ENCODE measurements around the gene ZNF331.
A peak's percentile ranks its signal among the peaks of the same experiment; 100 is the strongest.
"Not testable (repeated sequence)": the region's sequence is repeated elsewhere in the genome, so short reads cannot be mapped to it uniquely, and the experiment has no call there.

ZNF331 gene

GRCh38 chr19:53537521-53538377 is at the start of gene ZNF331:
TSS of gene ZNF331 (plus strand) at chr19:53538145. CDS start at chr19:53569377, 31,232 bp downstream.
- DNase-seq (ENCODE audit: insufficient read length, low spot score), result peak; percentile 34
- FAIRE-seq, result no peak

GRCh38 chr19:53492153-53492552 is 45.8 kb upstream of the ZNF331 start:
- FAIRE-seq, result no peak

GRCh38 chr19:53497311-53498023 is 40.5 kb upstream of the ZNF331 start:
- DNase-seq (ENCODE audit: insufficient read length, low spot score); FAIRE-seq: not testable (repeated sequence)

More at GRCh38 chr19:53492153-53492552, 45.8 kb upstream of the ZNF331 start:
- no peak for DNase-seq (ENCODE audit: insufficient read length, low spot score)

GRCh38 chr19:53498024-53498395 is 39.9 kb upstream of the ZNF331 start:
- FAIRE-seq; DNase-seq (ENCODE audit: insufficient read length, low spot score): not testable (repeated sequence)

GRCh38 chr19:53503151-53503550 is 34.8 kb upstream of the ZNF331 start:
- not testable (repeated sequence) for DNase-seq (ENCODE audit: insufficient read length, low spot score); FAIRE-seq

- not testable (repeated sequence) for DNase-seq (ENCODE audit: insufficient read length, low spot score); FAIRE-seq
Measured at GRCh38 chr19:53503671-53504364, 34.1 kb upstream of the ZNF331 start.

GRCh38 chr19:53504365-53504703 is 33.6 kb upstream of the ZNF331 start:
- DNase-seq (ENCODE audit: insufficient read length, low spot score); FAIRE-seq: not testable (repeated sequence)

- FAIRE-seq, result no peak
- no peak for DNase-seq (ENCODE audit: insufficient read length, low spot score)
Measured at GRCh38 chr19:53504885-53505284, 33.1 kb upstream of the ZNF331 start.

GRCh38 chr19:53506728-53507127 is 31.2 kb upstream of the ZNF331 start:
- DNase-seq (ENCODE audit: insufficient read length, low spot score) (no peak), FAIRE-seq (no peak)

- no peak for DNase-seq (ENCODE audit: insufficient read length, low spot score)
- no peak for FAIRE-seq
Measured at GRCh38 chr19:53507523-53508442, 30.2 kb upstream of the ZNF331 start.

- FAIRE-seq (no peak), DNase-seq (ENCODE audit: insufficient read length, low spot score) (no peak)
Measured at GRCh38 chr19:53509443-53509842, 28.5 kb upstream of the ZNF331 start.

- no peak for DNase-seq (ENCODE audit: insufficient read length, low spot score)
- FAIRE-seq, result no peak
Measured at GRCh38 chr19:53509845-53510244, 28.1 kb upstream of the ZNF331 start.

- FAIRE-seq (no peak), DNase-seq (ENCODE audit: insufficient read length, low spot score) (no peak)
Measured at GRCh38 chr19:53511357-53511756, 26.6 kb upstream of the ZNF331 start.

- no peak for DNase-seq (ENCODE audit: insufficient read length, low spot score)
- FAIRE-seq, result no peak
Measured at GRCh38 chr19:53511933-53512374, 26.0 kb upstream of the ZNF331 start.

- FAIRE-seq; DNase-seq (ENCODE audit: insufficient read length, low spot score): not testable (repeated sequence)
Measured at GRCh38 chr19:53515047-53515446, 22.9 kb upstream of the ZNF331 start.

GRCh38 chr19:53517114-53517741 is 20.7 kb upstream of the ZNF331 start:
- DNase-seq (ENCODE audit: insufficient read length, low spot score) (no peak), FAIRE-seq (no peak)

- FAIRE-seq (no peak), DNase-seq (ENCODE audit: insufficient read length, low spot score) (no peak)
Measured at GRCh38 chr19:53518121-53518520, 19.8 kb upstream of the ZNF331 start.

GRCh38 chr19:53518716-53519115 is 19.2 kb upstream of the ZNF331 start:
- DNase-seq (ENCODE audit: insufficient read length, low spot score), result no peak

GRCh38 chr19:53519446-53519845 is 18.5 kb upstream of the ZNF331 start:
- no peak for DNase-seq (ENCODE audit: insufficient read length, low spot score)
- no peak for FAIRE-seq

More at GRCh38 chr19:53518716-53519115, 19.2 kb upstream of the ZNF331 start:
- no peak for FAIRE-seq

GRCh38 chr19:53520163-53520546 is 17.8 kb upstream of the ZNF331 start:
- FAIRE-seq (no peak), DNase-seq (ENCODE audit: insufficient read length, low spot score) (no peak)

All from GM19239 (cell line).